Pancreas (tissue), 10 donors: Measurements from ENCODE around the gene LAMA5. TPM values are rescaled to one million over a fixed set of nuclear protein-coding genes. Genes with fewer than 3 reads are reported as not detected.

Experiments
- ATAC-seq, 4 donors: fragments of 200-7000 bp; cut with Tn5 transposase; one replicate each; pipeline versions ENCODE4 v1.8.0 to v1.9.1; 2020; ENCODE audit warnings: mild to moderate bottlenecking in 4 of 4, moderate library complexity in 4 of 4
- DNase-seq, 6 donors: peaks; one replicate each; pipeline ENCODE4 v3.0.0-alpha.2; 2020
- FAIRE-seq: peaks from 2 replicates; lab custom pipeline; 2012; peaks lifted over from hg19 to GRCh38; lab: Jason Lieb, UNC
- H3K27ac ChIP-seq, 4 donors: fragments of 200-600 bp; sonication (generic); 1 replicate in 3 of 4; 2 replicates in 1 of 4; pipeline versions ENCODE4 v1.5.0 to v1.8.0; 2020
- H3K27me3 ChIP-seq, 4 donors: fragments of 200-600 bp; one replicate each; pipeline ENCODE4 v1.8.0; 2021
- H3K36me3 ChIP-seq, 3 donors: fragments of 200-600 bp; sonication (generic) in 1 of 3; one replicate each; pipeline versions ENCODE4 v1.5.0 to v1.8.0; 2020 to 2021
- H3K4me1 ChIP-seq, 3 donors: fragments of 200-600 bp; one replicate each; pipeline ENCODE4 v1.8.0; 2021
- H3K4me3 ChIP-seq, 4 donors: fragments of 200-600 bp; sonication (generic) in 2 of 4; one replicate each; pipeline versions ENCODE4 v1.5.0 to v1.8.0; 2020 to 2021
- H3K9me3 ChIP-seq, 4 donors: fragments of 200-600 bp; one replicate each; pipeline ENCODE4 v1.8.0; 2021
- WGBS, 2 donors: extraction: QIAGEN DNeasy Blood & Tissue Kit; methylation state at CpG; one replicate each; pipeline ENCODE4 v1.1.7; 2013; 5-methylcytosine and 5-hydroxymethylcytosine counted together
- intact Hi-C, 3 donors: fragments of 100-400 bp; cut with DNase I; formaldehyde crosslinking; loops; one replicate each; pipeline versions ENCODE4 v1.11.1 to v1.14.2; 2022
- polyA plus RNA-seq, 2 donors: library from polyadenylated mRNA; stranded (reverse); fragments of 200-250 nt; gene quantifications; one replicate each; pipeline ENCODE4 v1.2.3, GENCODE V29; 2013
- total RNA-seq, 6 donors: library from RNA; stranded (reverse); fragmentation: NEBNext Ultra II Directional in 4 of 6; extraction: Animal tissue kit (Norgen Biotek cat#: 25700) in 4 of 6; gene quantifications; one replicate each; pipeline versions ENCODE4 v1.2.1 to v1.2.4, GENCODE V29; 2021 to 2023
- TF ChIP-seq, protein P1 (sequence below), 4 donors: fragments of 200-600 bp; sonication (generic) in 3 of 4; IDR thresholded peaks; one replicate each; pipeline versions ENCODE4 v1.5.0 to v1.8.0; 2021; ENCODE audit warnings: antibody characterized with exemption in 4 of 4
- donor health status: healthy with polysubstance abuse.
- donor health status: DM: no; HTN: no; CAD: no; lungs with moderate emphysema.
- donor health status: DM: no; HTN: no; CAD: no.
- donor health status: control.
- donor health status: control.
- donor health status: Bipolar disorder and iron deficiency.
- donor health status: DM: yes; HTN: yes; CAD: no.
- donor health status: DM: no; HTN: no; CAD: no.
- donor health status: DM: no; HTN: no; CAD: no.
- donor health status: DM: yes; HTN: yes; CAD: no.

Gene LAMA5
- total and polyA plus RNA-seq, 8 donors, result 43.6 to 344 (median 62.2) TPM

DNA sequence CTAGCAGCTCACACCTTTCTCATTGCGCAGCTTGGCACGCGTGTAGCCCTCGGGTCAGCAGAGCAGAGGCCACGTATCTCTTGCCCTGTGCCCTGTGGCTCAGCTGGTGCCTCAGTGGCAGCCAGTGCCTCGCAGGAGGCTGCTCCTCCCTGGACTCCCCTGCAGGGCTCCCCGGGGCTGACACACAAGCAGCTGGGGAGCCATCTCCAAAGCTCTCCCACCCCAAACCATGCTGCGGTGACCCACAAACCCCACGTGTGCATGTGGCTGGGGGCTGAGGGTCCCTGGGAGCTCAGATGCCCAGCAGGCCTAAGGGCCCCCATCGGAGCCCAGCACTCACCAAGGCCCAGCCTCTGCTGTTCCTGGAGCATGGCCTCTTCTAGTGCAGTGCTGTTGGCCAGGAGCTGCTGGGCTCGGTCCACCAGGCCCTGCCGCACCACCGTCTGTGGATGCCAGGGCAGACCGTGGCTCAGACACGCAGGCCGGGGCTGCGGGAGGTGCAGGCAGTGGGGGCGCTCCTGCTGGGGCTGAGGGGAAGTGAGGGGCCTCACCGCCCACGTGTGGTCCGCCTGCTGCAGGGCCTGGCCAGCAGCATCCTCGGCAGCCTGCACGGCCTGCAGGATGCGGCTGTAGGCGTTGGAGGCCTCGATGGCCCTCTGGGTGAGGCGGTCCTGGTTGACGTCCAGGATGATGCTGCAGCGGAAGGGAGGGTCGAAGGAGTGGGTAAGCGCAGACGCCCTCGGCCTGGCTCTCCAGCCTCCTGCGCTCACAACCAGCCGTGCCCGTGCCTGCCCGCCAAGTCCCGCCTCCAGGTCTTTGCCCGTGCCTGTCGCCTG is 50.6 kb downstream of the LAMA5 start:
- Histone ChIP-seq H3K36me3 (peaks cover 4 to 49% (median 5%) of the 10 kb centered on the region in 3 donors), H3K27me3 (no peaks in the 10 kb centered on the region), H3K4me3 (no peak overlapping the region), H3K4me1 (no peaks in the 10 kb centered on the region), H3K9me3 (no peaks in the 10 kb centered on the region), H3K27ac (no peak overlapping the region)
- TF ChIP-seq, protein P1, sequence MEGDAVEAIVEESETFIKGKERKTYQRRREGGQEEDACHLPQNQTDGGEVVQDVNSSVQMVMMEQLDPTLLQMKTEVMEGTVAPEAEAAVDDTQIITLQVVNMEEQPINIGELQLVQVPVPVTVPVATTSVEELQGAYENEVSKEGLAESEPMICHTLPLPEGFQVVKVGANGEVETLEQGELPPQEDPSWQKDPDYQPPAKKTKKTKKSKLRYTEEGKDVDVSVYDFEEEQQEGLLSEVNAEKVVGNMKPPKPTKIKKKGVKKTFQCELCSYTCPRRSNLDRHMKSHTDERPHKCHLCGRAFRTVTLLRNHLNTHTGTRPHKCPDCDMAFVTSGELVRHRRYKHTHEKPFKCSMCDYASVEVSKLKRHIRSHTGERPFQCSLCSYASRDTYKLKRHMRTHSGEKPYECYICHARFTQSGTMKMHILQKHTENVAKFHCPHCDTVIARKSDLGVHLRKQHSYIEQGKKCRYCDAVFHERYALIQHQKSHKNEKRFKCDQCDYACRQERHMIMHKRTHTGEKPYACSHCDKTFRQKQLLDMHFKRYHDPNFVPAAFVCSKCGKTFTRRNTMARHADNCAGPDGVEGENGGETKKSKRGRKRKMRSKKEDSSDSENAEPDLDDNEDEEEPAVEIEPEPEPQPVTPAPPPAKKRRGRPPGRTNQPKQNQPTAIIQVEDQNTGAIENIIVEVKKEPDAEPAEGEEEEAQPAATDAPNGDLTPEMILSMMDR (IDR thresholded peaks at IDR 0.05), result no peak
- WGBS, 2 donors, result 89 to 94% methylated on average over 38 to 40 of the region's 40 CpGs
- FAIRE-seq (no peak), ATAC-seq (no peak), DNase-seq (peak in 2 of 6 donors; percentile 40 to 80)
- intact Hi-C loops, result no loop called here

DNA sequence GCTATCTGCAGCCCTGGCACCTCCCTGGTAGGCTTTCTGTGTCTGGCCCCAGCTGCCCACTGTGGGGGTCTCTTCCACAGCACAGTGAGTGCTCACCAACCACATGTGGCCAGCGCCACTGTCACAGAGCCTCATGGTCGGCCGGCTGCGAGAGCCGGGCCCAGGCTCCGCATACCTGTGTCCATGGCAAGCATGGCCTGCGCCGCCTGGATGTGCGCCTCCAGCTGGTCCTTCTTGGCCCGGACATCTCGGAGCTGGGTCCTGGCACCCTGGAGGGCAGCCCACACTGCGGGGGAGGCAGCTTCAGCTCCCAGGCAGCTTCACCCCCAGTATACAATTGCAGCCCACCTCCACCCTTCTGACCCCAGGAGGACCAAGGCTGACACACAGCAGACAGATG is 51.3 kb downstream of the LAMA5 start:
- Histone ChIP-seq H3K27me3 (no peaks in the 10 kb centered on the region), H3K4me3 (no peak overlapping the region), H3K9me3 (no peaks in the 10 kb centered on the region), H3K27ac (no peak overlapping the region), H3K36me3 (peaks cover 4 to 57% (median 5%) of the 10 kb centered on the region in 3 donors), H3K4me1 (no peaks in the 10 kb centered on the region)
- ATAC-seq (no peak), DNase-seq (no peak), FAIRE-seq (no peak)
- TF ChIP-seq, protein P1 (IDR thresholded peaks at IDR 0.05), result no peak
- 95 to 96% methylated on average over 12 of the region's 12 CpGs for WGBS, 2 donors
- intact Hi-C loops, result no loop called here

DNA sequence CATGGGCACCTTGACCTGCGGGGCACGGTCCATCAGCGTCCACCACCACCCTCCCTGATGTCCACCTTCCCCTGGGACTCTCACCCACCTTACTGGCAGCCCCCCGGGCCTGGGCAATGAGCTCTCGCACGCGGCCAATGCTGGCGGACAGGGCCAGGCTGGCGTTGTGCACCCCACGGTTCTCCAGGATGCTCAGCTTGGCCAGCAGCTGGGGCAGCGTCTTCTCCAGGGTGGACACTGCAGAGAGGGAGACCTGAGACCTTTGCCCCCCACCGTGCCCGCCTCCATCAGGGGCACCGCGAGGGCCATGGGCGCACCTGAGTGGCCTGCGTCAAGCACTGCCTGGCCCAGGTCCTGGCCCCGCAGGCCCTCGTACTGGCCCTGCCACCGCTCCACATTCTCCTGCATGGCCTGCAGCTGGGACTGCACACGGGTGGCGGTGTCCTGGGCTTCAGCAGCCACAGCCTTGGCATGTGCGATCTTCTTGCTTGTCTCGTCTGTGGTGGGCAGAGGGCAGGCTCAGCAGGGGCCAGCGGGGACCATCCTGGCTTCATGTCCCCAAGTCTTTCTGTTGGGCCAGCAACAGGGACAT is 52.3 kb downstream of the LAMA5 start:
- Histone ChIP-seq H3K4me3 (no peak overlapping the region), H3K9me3 (no peaks in the 10 kb centered on the region), H3K27ac (no peak overlapping the region), H3K36me3 (peaks cover 4 to 57% (median 5%) of the 10 kb centered on the region in 3 donors), H3K4me1 (no peaks in the 10 kb centered on the region), H3K27me3 (no peaks in the 10 kb centered on the region)
- WGBS, 2 donors, result 93 to 94% methylated on average over 25 of the region's 25 CpGs
- ATAC-seq (no peak), DNase-seq (no peak), FAIRE-seq (no peak)
- TF ChIP-seq, protein P1 (IDR thresholded peaks at IDR 0.05), result no peak
- intact Hi-C loops, result no loop called here

DNA sequence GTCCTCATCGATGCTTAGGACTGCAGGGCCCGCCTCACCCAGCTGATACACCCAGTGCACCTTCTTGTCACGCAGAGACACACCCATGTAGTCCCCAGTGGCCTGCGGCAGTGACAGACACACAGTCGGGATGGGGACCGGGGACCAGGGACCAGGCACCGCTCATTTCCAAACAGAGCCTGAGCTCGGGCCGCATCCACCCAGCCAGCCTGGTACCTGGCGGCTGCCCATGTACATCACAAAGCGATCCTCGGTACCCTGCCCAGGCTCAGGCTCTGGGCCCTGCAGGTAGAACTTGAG is 52.8 kb downstream of the LAMA5 start:
- H3K4me1 ChIP-seq, result no peaks in the 10 kb centered on the region
- FAIRE-seq, result no peak
- TF ChIP-seq, protein P1 (IDR thresholded peaks at IDR 0.05), result no peak
- 91 to 96% methylated on average over 12 of the region's 12 CpGs for WGBS, 2 donors
- no peak overlapping the region for H3K27ac ChIP-seq
- no peak overlapping the region for H3K4me3 ChIP-seq
- H3K27me3 ChIP-seq, result no peaks in the 10 kb centered on the region
- H3K9me3 ChIP-seq, result no peaks in the 10 kb centered on the region
- no peak for ATAC-seq
- H3K36me3 ChIP-seq, result peaks cover 4 to 57% (median 5%) of the 10 kb centered on the region in 3 donors
- no peak for DNase-seq
- intact Hi-C loops, result no loop called here
